SK-N-SH (cell line): Measurements from ENCODE around the gene TAOK2.

ENCODE experiments used
- CHD2 ChIP-seq: fragments of 150-350 bp; IDR thresholded peaks from 2 replicates; pipeline ENCODE4 v1.6.1; 2018; ENCODE audit warnings: low read length; ENCODE audit not compliant: partially characterized antibody
- CTCF ChIP-seq: fragments of 200-600 bp; sonication (generic); IDR thresholded peaks from 2 replicates; pipeline ENCODE4 v1.6.1; 2017; ENCODE audit warnings: antibody characterized with exemption, mild to moderate bottlenecking, moderate library complexity
- GABPA ChIP-seq: IDR thresholded peaks from 2 replicates; pipeline ENCODE4 v1.4.0; 2012; ENCODE audit warnings: low read depth, mild to moderate bottlenecking
- MEF2A ChIP-seq: IDR thresholded peaks from 2 replicates; pipeline ENCODE4 v1.4.0; 2012; ENCODE audit warnings: low read depth, borderline replicate concordance
- USF2 ChIP-seq: fragments of 150-350 bp; IDR thresholded peaks from 2 replicates; pipeline ENCODE4 v1.6.1; 2017; ENCODE audit warnings: antibody characterized with exemption, low read length, low read depth, borderline replicate concordance
- ZBTB33 ChIP-seq: IDR thresholded peaks from 2 replicates; pipeline ENCODE4 v1.4.0; 2012; ENCODE audit warnings: low read depth, borderline replicate concordance

GRCh38 chr16:30026449-30026848 is 52.8 kb downstream of the TAOK2 start:
- TF ChIP-seq ZBTB33: no peak
- TF ChIP-seq CTCF: no peak
- TF ChIP-seq MEF2A: no peak
- no peak for TF ChIP-seq GABPA
- no peak for TF ChIP-seq USF2
- TF ChIP-seq CHD2: no peak
